Neural cell (in vitro differentiated cells): Measurements from ENCODE around the gene STARD13. TPM values are rescaled to one million over a fixed set of nuclear protein-coding genes. Genes with fewer than 3 reads are reported as not detected.

Experiments used
- H2AFZ ChIP-seq: fragments of 200-600, 300-800 bp; sonication (generic), shearing (Covaris generic); 2 replicates; pipeline ENCODE4 v1.6.0; 2014; ENCODE audit warnings: low read depth, mild to moderate bottlenecking, antibody characterized with exemption, low read length, moderate library complexity
- H3F3A ChIP-seq: fragments of 200-600 bp; shearing (Covaris generic); 2 replicates; pipeline ENCODE4 v1.6.1; 2016; ENCODE audit warnings: mild to moderate bottlenecking, moderate library complexity, mixed read lengths, antibody characterized with exemption, low read length; ENCODE audit not compliant: insufficient read depth, poor library complexity, severe bottlenecking
- H3K27ac ChIP-seq: fragments of 200-600, 300-800 bp; sonication (generic), shearing (Covaris generic); 2 replicates; pipeline ENCODE4 v1.5.1; 2014; ENCODE audit warnings: mild to moderate bottlenecking, low read length, moderate library complexity
- H3K27me3 ChIP-seq: fragments of 300-800, 200-600 bp; sonication (generic), shearing (Covaris generic); 2 replicates; pipeline ENCODE4 v1.6.0; 2014; ENCODE audit warnings: mild to moderate bottlenecking, low read depth, low read length, moderate library complexity; ENCODE audit not compliant: insufficient read depth
- H3K36me3 ChIP-seq: fragments of 300-800, 200-600 bp; sonication (generic), shearing (Covaris generic); 2 replicates; pipeline ENCODE4 v1.5.1; 2014; ENCODE audit warnings: mild to moderate bottlenecking, antibody characterized with exemption, low read length, moderate library complexity; ENCODE audit not compliant: insufficient read depth
- H3K4me2 ChIP-seq: fragments of 300-800, 200-600 bp; sonication (generic), shearing (Covaris generic); 2 replicates; pipeline ENCODE4 v1.6.0; 2014; ENCODE audit warnings: mild to moderate bottlenecking, low read length
- H3K4me3 ChIP-seq: fragments of 300-800, 200-600 bp; sonication (generic), shearing (Covaris generic); 2 replicates; pipeline ENCODE4 v1.5.1; 2014; ENCODE audit warnings: mild to moderate bottlenecking, low read length, moderate library complexity
- H3K79me2 ChIP-seq: fragments of 200-600 bp; shearing (Covaris generic); replicated peaks from 2 replicates; pipeline ENCODE4 v1.6.0; 2014; ENCODE audit warnings: mild to moderate bottlenecking, low read length, moderate library complexity; ENCODE audit not compliant: insufficient read depth
- H3K9ac ChIP-seq: fragments of 300-800, 200-600 bp; sonication (generic), shearing (Covaris generic); 2 replicates; pipeline ENCODE4 v1.6.1; 2016; ENCODE audit warnings: mild to moderate bottlenecking, low read length, mixed read lengths
- H3K9me2 ChIP-seq: fragments of 200-600 bp; shearing (Covaris generic); 2 replicates; pipeline ENCODE4 v1.6.1; 2016; ENCODE audit warnings: mild to moderate bottlenecking, low read length, mixed read lengths; ENCODE audit not compliant: insufficient read depth
- H3K9me3 ChIP-seq: fragments of 200-600, 300-800 bp; sonication (generic), shearing (Covaris generic); 2 replicates; pipeline ENCODE4 v1.6.1; 2016; ENCODE audit warnings: mild to moderate bottlenecking, mixed run types, low read length, moderate library complexity, mixed read lengths
- H4K20me1 ChIP-seq: fragments of 200-600 bp; shearing (Covaris generic); 2 replicates; pipeline ENCODE4 v1.6.1; 2016; ENCODE audit warnings: mild to moderate bottlenecking, mixed run types; ENCODE audit not compliant: insufficient read depth
- EP300 ChIP-seq: fragments of 450-650 bp; conservative IDR thresholded peaks from 2 replicates; pipeline ENCODE4 v1.6.1; 2014; ENCODE audit warnings: antibody characterized with exemption, mild to moderate bottlenecking, moderate library complexity; ENCODE audit not compliant: poor library complexity, severe bottlenecking
- EZH2 ChIP-seq: fragments of 200-600, 300-800 bp; shearing (Covaris generic), sonication (generic); IDR thresholded peaks from 2 replicates; pipeline ENCODE4 v1.6.1; 2014; ENCODE audit warnings: antibody characterized with exemption, low read length, borderline replicate concordance, mild to moderate bottlenecking; ENCODE audit not compliant: insufficient read depth, poor library complexity, severe bottlenecking
- MXI1 ChIP-seq: fragments of 450-650 bp; conservative IDR thresholded peaks from 2 replicates; pipeline ENCODE4 v1.6.1; 2014; ENCODE audit warnings: antibody characterized with exemption, mild to moderate bottlenecking; ENCODE audit not compliant: poor library complexity, severe bottlenecking
- POLR2AphosphoS5 ChIP-seq: IDR thresholded peaks from 2 replicates; pipeline ENCODE4 v1.6.1; 2012
- RAD21 ChIP-seq: fragments of 450-650 bp; conservative IDR thresholded peaks from 2 replicates; pipeline ENCODE4 v1.6.1; 2014; ENCODE audit warnings: antibody characterized with exemption, mild to moderate bottlenecking, moderate library complexity
- SMC3 ChIP-seq: fragments of 450-650 bp; conservative IDR thresholded peaks from 2 replicates; pipeline ENCODE4 v1.6.1; 2014; ENCODE audit warnings: antibody characterized with exemption, mild to moderate bottlenecking, moderate library complexity; ENCODE audit not compliant: poor library complexity
- TAF1 ChIP-seq: IDR thresholded peaks from 2 replicates; pipeline ENCODE4 v1.6.1; 2012; ENCODE audit warnings: low read depth
- polyA plus RNA-seq: library from polyadenylated mRNA; depleted of rRNA; stranded (reverse); fragments of >200 nt; gene quantifications from 2 replicates; pipeline ENCODE4 v1.2.3, GENCODE V29; 2014
- TF ChIP-seq, protein P1 (sequence below): IDR thresholded peaks from 2 replicates; pipeline ENCODE4 v1.6.1; 2012; ENCODE audit warnings: borderline replicate concordance
- TF ChIP-seq, protein P2 (sequence below): fragments of 450-650 bp; IDR thresholded peaks from 2 replicates; pipeline ENCODE4 v1.5.1; 2014; ENCODE audit warnings: antibody characterized with exemption, mild to moderate bottlenecking, moderate library complexity; ENCODE audit not compliant: poor library complexity, severe bottlenecking

The STARD13 gene
- polyA plus RNA-seq, 1 donor from 2014 or later: 0.05 TPM

DNA sequence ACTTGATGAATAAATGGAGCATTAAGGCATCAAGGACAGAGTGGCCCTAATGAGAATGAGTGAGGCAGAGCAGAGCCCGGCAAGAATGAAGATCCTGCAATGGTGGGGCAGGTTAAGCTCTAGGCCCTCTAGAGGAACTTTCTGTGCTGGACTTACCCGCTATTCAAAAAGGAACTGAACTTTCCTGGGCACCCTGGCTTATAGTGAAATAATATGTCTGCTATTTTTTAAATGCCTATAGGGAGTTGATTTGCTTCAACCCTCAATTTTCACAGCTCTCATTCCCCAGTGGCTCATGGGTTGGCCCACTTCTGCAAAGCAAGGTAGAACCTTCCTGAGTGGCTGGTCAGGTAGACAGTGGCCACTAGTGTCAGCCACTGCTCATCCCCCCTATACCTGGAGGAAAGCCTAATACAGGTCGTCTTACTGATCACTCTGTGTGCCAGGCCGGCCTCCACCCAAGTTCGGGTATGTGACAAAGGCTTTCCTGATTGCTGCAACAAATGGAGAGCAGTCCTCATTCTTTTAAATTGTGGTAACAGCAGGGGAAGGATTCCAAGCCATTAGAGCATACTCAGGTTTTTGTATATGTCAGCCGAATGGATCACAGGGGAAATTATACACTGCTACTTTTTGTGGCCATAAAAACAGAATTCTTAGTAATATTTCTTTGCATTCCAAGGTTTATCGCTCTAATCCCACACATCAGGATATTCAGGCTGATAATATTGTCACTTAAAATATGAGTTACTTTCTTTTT, 166.4 kb downstream of the STARD13 start:
- no peaks in the 10 kb centered on the region for H3K79me2 ChIP-seq
- no peak overlapping the region for H3K27ac ChIP-seq
- H3K4me3 ChIP-seq: no peak overlapping the region
- H3K9ac ChIP-seq: no peak overlapping the region
- H3K4me2 ChIP-seq: no peak overlapping the region
- H3K36me3 ChIP-seq: no peaks in the 10 kb centered on the region
- H2AFZ ChIP-seq: no peak overlapping the region
- TF ChIP-seq MXI1: no peak
- no peak for TF ChIP-seq RAD21
- H3K9me3 ChIP-seq: no peaks in the 10 kb centered on the region
- H3F3A ChIP-seq: no peaks in the 10 kb centered on the region
- no peaks in the 10 kb centered on the region for H3K9me2 ChIP-seq
- no peaks in the 10 kb centered on the region for H4K20me1 ChIP-seq
- no peaks in the 10 kb centered on the region for H3K27me3 ChIP-seq

DNA sequence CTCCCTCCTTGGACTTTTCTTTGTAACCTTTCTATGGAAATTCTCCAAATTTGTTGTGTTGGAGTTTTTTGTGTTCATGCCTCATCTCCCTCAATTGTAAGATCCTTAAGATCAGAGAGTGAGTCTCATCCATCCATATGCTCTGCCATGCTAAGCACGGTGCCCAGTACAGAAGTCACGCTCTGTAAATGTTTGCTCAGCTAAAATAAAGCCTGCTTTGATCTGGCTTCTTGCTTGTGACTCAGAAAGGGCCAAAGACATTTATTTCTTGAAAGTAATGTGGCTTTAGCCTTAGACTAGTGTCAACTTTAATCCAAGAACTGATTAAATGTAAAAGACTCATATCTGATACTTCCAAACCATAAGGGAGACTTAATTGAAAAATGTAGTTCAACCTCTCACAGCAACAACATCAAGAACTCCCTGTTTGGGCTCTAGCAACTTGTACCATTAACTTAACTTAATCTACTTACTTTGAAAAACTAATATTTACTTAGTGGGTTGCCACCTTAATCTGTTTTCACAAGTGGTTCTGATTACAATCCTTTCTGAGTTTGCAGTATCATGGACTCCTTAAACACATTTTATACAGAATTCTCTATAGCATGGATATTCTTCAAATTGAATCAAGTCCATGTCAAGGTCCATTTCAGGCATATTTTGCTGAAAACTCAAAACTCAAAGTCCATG, 169.1 kb downstream of the STARD13 start:
- H3K27ac ChIP-seq: no peak overlapping the region
- H2AFZ ChIP-seq: no peak overlapping the region
- no peaks in the 10 kb centered on the region for H3F3A ChIP-seq
- H4K20me1 ChIP-seq: no peaks in the 10 kb centered on the region
- H3K36me3 ChIP-seq: no peaks in the 10 kb centered on the region
- H3K4me2 ChIP-seq: no peak overlapping the region
- H3K4me3 ChIP-seq: no peak overlapping the region
- H3K27me3 ChIP-seq: no peaks in the 10 kb centered on the region
- no peaks in the 10 kb centered on the region for H3K9me3 ChIP-seq
- H3K9me2 ChIP-seq: no peaks in the 10 kb centered on the region
- H3K79me2 ChIP-seq: no peaks in the 10 kb centered on the region
- H3K9ac ChIP-seq: no peak overlapping the region
- no peak for TF ChIP-seq EZH2
- TF ChIP-seq MXI1: no peak
- TF ChIP-seq RAD21: no peak

DNA sequence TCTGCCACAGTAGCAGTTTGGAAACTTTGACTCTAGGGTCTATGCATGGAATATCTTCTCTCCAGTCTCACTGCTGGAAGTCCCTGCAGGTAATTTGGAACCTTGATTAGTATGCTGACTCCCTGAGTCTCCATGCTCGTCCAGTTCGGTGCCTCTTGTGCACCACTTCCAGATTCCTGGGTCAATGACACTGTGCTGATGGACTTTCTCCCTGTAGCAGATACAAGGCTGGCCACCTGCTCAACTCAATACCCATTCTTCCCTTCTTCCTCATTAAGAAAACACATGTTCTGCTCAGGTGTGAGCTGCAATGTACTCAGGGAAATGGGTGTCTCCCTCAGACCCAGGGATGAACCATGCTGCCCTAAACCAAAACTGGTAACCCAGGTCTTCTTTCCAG, 170.3 kb downstream of the STARD13 start:
- H3K4me3 ChIP-seq: no peak overlapping the region
- no peak overlapping the region for H3K27ac ChIP-seq
- H3K36me3 ChIP-seq: no peaks in the 10 kb centered on the region
- no peaks in the 10 kb centered on the region for H4K20me1 ChIP-seq
- TF ChIP-seq MXI1 (no peak), POLR2AphosphoS5 (no peak), EZH2 (no peak), RAD21 (no peak), EP300 (no peak), SMC3 (no peak), TAF1 (no peak)
- TF ChIP-seq, protein P1, sequence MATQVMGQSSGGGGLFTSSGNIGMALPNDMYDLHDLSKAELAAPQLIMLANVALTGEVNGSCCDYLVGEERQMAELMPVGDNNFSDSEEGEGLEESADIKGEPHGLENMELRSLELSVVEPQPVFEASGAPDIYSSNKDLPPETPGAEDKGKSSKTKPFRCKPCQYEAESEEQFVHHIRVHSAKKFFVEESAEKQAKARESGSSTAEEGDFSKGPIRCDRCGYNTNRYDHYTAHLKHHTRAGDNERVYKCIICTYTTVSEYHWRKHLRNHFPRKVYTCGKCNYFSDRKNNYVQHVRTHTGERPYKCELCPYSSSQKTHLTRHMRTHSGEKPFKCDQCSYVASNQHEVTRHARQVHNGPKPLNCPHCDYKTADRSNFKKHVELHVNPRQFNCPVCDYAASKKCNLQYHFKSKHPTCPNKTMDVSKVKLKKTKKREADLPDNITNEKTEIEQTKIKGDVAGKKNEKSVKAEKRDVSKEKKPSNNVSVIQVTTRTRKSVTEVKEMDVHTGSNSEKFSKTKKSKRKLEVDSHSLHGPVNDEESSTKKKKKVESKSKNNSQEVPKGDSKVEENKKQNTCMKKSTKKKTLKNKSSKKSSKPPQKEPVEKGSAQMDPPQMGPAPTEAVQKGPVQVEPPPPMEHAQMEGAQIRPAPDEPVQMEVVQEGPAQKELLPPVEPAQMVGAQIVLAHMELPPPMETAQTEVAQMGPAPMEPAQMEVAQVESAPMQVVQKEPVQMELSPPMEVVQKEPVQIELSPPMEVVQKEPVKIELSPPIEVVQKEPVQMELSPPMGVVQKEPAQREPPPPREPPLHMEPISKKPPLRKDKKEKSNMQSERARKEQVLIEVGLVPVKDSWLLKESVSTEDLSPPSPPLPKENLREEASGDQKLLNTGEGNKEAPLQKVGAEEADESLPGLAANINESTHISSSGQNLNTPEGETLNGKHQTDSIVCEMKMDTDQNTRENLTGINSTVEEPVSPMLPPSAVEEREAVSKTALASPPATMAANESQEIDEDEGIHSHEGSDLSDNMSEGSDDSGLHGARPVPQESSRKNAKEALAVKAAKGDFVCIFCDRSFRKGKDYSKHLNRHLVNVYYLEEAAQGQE: no peak
- TF ChIP-seq, protein P2, sequence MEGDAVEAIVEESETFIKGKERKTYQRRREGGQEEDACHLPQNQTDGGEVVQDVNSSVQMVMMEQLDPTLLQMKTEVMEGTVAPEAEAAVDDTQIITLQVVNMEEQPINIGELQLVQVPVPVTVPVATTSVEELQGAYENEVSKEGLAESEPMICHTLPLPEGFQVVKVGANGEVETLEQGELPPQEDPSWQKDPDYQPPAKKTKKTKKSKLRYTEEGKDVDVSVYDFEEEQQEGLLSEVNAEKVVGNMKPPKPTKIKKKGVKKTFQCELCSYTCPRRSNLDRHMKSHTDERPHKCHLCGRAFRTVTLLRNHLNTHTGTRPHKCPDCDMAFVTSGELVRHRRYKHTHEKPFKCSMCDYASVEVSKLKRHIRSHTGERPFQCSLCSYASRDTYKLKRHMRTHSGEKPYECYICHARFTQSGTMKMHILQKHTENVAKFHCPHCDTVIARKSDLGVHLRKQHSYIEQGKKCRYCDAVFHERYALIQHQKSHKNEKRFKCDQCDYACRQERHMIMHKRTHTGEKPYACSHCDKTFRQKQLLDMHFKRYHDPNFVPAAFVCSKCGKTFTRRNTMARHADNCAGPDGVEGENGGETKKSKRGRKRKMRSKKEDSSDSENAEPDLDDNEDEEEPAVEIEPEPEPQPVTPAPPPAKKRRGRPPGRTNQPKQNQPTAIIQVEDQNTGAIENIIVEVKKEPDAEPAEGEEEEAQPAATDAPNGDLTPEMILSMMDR: no peak
- H3K9me3 ChIP-seq: no peaks in the 10 kb centered on the region
- H3F3A ChIP-seq: no peaks in the 10 kb centered on the region
- no peaks in the 10 kb centered on the region for H3K79me2 ChIP-seq
- no peaks in the 10 kb centered on the region for H3K27me3 ChIP-seq
- H3K4me2 ChIP-seq: no peak overlapping the region
- no peak overlapping the region for H2AFZ ChIP-seq
- no peaks in the 10 kb centered on the region for H3K9me2 ChIP-seq
- no peak overlapping the region for H3K9ac ChIP-seq
